Gastroesophageal sphincter (tissue), 3 donors: Measurements from ENCODE around the gene IL10RA.

Source experiments
- CTCF ChIP-seq, 4 experiments: fragments of 200-600 bp in 2 of 4; fragments of 450-650 bp in 2 of 4; sonication (generic) in 1 of 4; IDR thresholded peaks; one replicate each; pipeline ENCODE4 v1.5.1; 2017 to 2019; ENCODE audit warnings: antibody characterized with exemption in 4 of 4, mild to moderate bottlenecking in 2 of 4, moderate library complexity in 2 of 4
- POLR2A ChIP-seq, 2 donors: fragments of 450-650 bp; IDR thresholded peaks; one replicate each; pipeline ENCODE4 v1.6.1; 2017; ENCODE audit warnings: antibody characterized with exemption in 2 of 2, mild to moderate bottlenecking in 2 of 2, moderate library complexity in 1 of 2

- TF ChIP-seq CTCF (IDR thresholded peaks at IDR 0.05) = no peak
- TF ChIP-seq POLR2A (IDR thresholded peaks at IDR 0.05) = no peak
Measured at GRCh38 chr11:118007040-118007439, 20.8 kb downstream of the IL10RA start.
